Natural killer cell (primary cell): ENCODE data around the gene GALNT8. TPM values are rescaled to one million over a fixed set of nuclear protein-coding genes. Genes with fewer than 3 reads are reported as not detected.

Experiments
- ATAC-seq, 3 donors: fragments of 150-1000 bp in 2 of 3; fragments of 200-7000 bp in 1 of 3; cut with Tn5 transposase; 1 replicate in 1 of 3; 2 replicates in 2 of 3; pipeline ENCODE4 v1.10.0; 2021; ENCODE audit warnings: mild to moderate bottlenecking in 2 of 3, moderate library complexity in 2 of 3
- DNase-seq, 2 donors: peaks; one replicate each; pipeline versions ENCODE4 v3.0.0 to v3.0.0-alpha.2; 2013 to 2021; ENCODE audit warnings: mixed read lengths in 1 of 2
- H3K27ac ChIP-seq: one replicate; pipeline ENCODE4 v1.5.1; 2013; ENCODE audit warnings: mild to moderate bottlenecking, low read length
- H3K27me3 ChIP-seq: one replicate; pipeline ENCODE4 v1.6.1; 2013; ENCODE audit warnings: low read length; ENCODE audit not compliant: control insufficient read depth, insufficient read depth
- H3K36me3 ChIP-seq: one replicate; pipeline ENCODE4 v1.6.1; 2013; ENCODE audit warnings: low read length; ENCODE audit not compliant: control insufficient read depth, insufficient read depth
- H3K4me1 ChIP-seq: one replicate; pipeline ENCODE4 v1.6.1; 2013; ENCODE audit warnings: low read length; ENCODE audit not compliant: control insufficient read depth, insufficient read depth
- H3K4me3 ChIP-seq: one replicate; pipeline ENCODE4 v1.5.1; 2013; ENCODE audit warnings: low read length
- H3K9me3 ChIP-seq: one replicate; pipeline ENCODE4 v1.6.1; 2013; ENCODE audit warnings: low read length; ENCODE audit not compliant: control insufficient read depth, insufficient read depth
- H3K27ac Mint-ChIP-seq, 2 donors: one replicate each; pipeline ENCODE4 v1.8.0; 2022; ENCODE audit warnings: mild to moderate bottlenecking in 2 of 2, mixed read lengths in 2 of 2, moderate library complexity in 1 of 2
- H3K27me3 Mint-ChIP-seq, 2 donors: one replicate each; pipeline ENCODE4 v1.8.0; 2022; ENCODE audit warnings: low read depth in 2 of 2, mixed read lengths in 2 of 2
- H3K36me3 Mint-ChIP-seq: one replicate; pipeline ENCODE4 v1.8.0; 2022; ENCODE audit warnings: mixed read lengths
- H3K4me1 Mint-ChIP-seq, 2 donors: one replicate each; pipeline ENCODE4 v1.8.0; 2022; ENCODE audit warnings: mixed read lengths in 2 of 2
- H3K4me3 Mint-ChIP-seq: one replicate; pipeline ENCODE4 v1.8.0; 2022; ENCODE audit warnings: mild to moderate bottlenecking, moderate library complexity, mixed read lengths
- H3K9me3 Mint-ChIP-seq, 2 donors: one replicate each; pipeline ENCODE4 v1.8.0; 2022; ENCODE audit warnings: mixed read lengths in 2 of 2
- CTCF ChIP-seq: fragments of 200-600 bp; IDR thresholded peaks from one replicate; pipeline ENCODE4 v1.8.0; 2022; ENCODE audit warnings: antibody characterized with exemption
- WGBS: methylation state at CpG from one replicate; pipeline ENCODE4 v1.1.7; 2013; ENCODE audit warnings: missing lambda C conversion rate; ENCODE audit not compliant: insufficient coverage; 5-methylcytosine and 5-hydroxymethylcytosine counted together
- intact Hi-C: fragments of 100-400 bp; cut with micrococcal nuclease; formaldehyde crosslinking; loops from one replicate; pipeline ENCODE4 v1.14.2; 2022
- total RNA-seq, 4 donors: library from RNA; stranded (reverse); fragments of 120-200 nt in 1 of 4; gene quantifications; one replicate each; pipeline versions ENCODE4 v1.2.3 to v1.2.4, GENCODE V29; 2013 to 2022

The GALNT8 gene
- total RNA-seq, 3 donors from 2014 or later (not counting 1 experiment from before 2014, with no cell fraction given) = 0.19 to 0.73 (median 0.41) TPM

- H3K27me3 ChIP-seq = no peaks in the 10 kb centered on the region
- H3K4me1 ChIP-seq = no peaks in the 10 kb centered on the region
- no peak overlapping the region for H3K4me3 ChIP-seq
- Mint-ChIP-seq H3K27me3 (peaks cover 0 to 17% of the 10 kb centered on the region in 2 donors), H3K4me1 (no peaks in the 10 kb centered on the region), H3K27ac (no peak overlapping the region), H3K9me3 (no peaks in the 10 kb centered on the region), H3K36me3 (no peaks in the 10 kb centered on the region), H3K4me3 (no peak overlapping the region)
- DNase-seq (no peak), ATAC-seq (no peak)
- H3K9me3 ChIP-seq = no peaks in the 10 kb centered on the region
- no peak for TF ChIP-seq CTCF
- H3K36me3 ChIP-seq = no peaks in the 10 kb centered on the region
- intact Hi-C loops = no loop called here
- H3K27ac ChIP-seq = no peak overlapping the region
- 99% methylated on average over 6 of the region's 6 CpGs for WGBS
These were observed 46.2 kb downstream of the GALNT8 start for GRCh38 chr12:4766445-4766844.

- H3K4me1 Mint-ChIP-seq = no peaks in the 10 kb centered on the region
- Histone ChIP-seq H3K4me3 (no peak overlapping the region), H3K9me3 (no peaks in the 10 kb centered on the region), H3K27me3 (no peaks in the 10 kb centered on the region), H3K4me1 (no peaks in the 10 kb centered on the region), H3K27ac (no peak overlapping the region), H3K36me3 (no peaks in the 10 kb centered on the region)
- no peaks in the 10 kb centered on the region for H3K9me3 Mint-ChIP-seq
- peaks cover 0 to 17% of the 10 kb centered on the region in 2 donors for H3K27me3 Mint-ChIP-seq
- DNase-seq (no peak), ATAC-seq (no peak)
- no peak overlapping the region for H3K27ac Mint-ChIP-seq
- no peak overlapping the region for H3K4me3 Mint-ChIP-seq
- no peaks in the 10 kb centered on the region for H3K36me3 Mint-ChIP-seq
- TF ChIP-seq CTCF = no peak
- 90% methylated on average over 2 of the region's 2 CpGs for WGBS
- intact Hi-C loops = no loop called here
These were observed 47.0 kb downstream of the GALNT8 start for GRCh38 chr12:4767186-4767585.

GRCh38 chr12:4768341-4768740, 48.1 kb downstream of the GALNT8 start:
- Mint-ChIP-seq H3K4me1 (no peaks in the 10 kb centered on the region), H3K9me3 (no peaks in the 10 kb centered on the region), H3K27me3 (peaks cover 0 to 17% of the 10 kb centered on the region in 2 donors), H3K27ac (no peak overlapping the region), H3K4me3 (no peak overlapping the region), H3K36me3 (no peaks in the 10 kb centered on the region)
- H3K9me3 ChIP-seq = no peaks in the 10 kb centered on the region
- H3K36me3 ChIP-seq = no peaks in the 10 kb centered on the region
- H3K27me3 ChIP-seq = no peaks in the 10 kb centered on the region
- no peak overlapping the region for H3K27ac ChIP-seq
- DNase-seq (no peak), ATAC-seq (no peak)
- H3K4me3 ChIP-seq = no peak overlapping the region
- TF ChIP-seq CTCF = no peak
- intact Hi-C loops = no loop called here
- H3K4me1 ChIP-seq = no peaks in the 10 kb centered on the region
- 100% methylated on average over 1 of the region's 2 CpGs for WGBS

GRCh38 chr12:4769073-4769472, 48.9 kb downstream of the GALNT8 start:
- Histone ChIP-seq H3K27ac (no peak overlapping the region), H3K27me3 (no peaks in the 10 kb centered on the region), H3K4me3 (no peak overlapping the region), H3K4me1 (no peaks in the 10 kb centered on the region), H3K9me3 (no peaks in the 10 kb centered on the region), H3K36me3 (no peaks in the 10 kb centered on the region)
- DNase-seq (no peak), ATAC-seq (no peak)
- Mint-ChIP-seq H3K9me3 (no peaks in the 10 kb centered on the region), H3K27me3 (peaks cover 0 to 17% of the 10 kb centered on the region in 2 donors), H3K27ac (no peak overlapping the region), H3K4me1 (no peaks in the 10 kb centered on the region), H3K36me3 (no peaks in the 10 kb centered on the region), H3K4me3 (no peak overlapping the region)
- TF ChIP-seq CTCF = no peak
- 61% methylated on average over 3 of the region's 5 CpGs for WGBS
- intact Hi-C loops = no loop called here
